SK-N-SH treated with all-trans-retinoic acid at 6 μM for 48 hours (cell line): Measurements from ENCODE around the gene CNST.
A peak's percentile ranks its signal among the peaks of the same experiment; 100 is the strongest.
"Not testable (repeated sequence)": the region's sequence is repeated elsewhere in the genome, so short reads cannot be mapped to it uniquely, and the experiment has no call there.

Experiments
- ATAC-seq: fragments of 200-7000 bp; cut with Tn5 transposase; 3 replicates; pipeline ENCODE4 v1.9.1; 2020; ENCODE audit warnings: mild to moderate bottlenecking, moderate library complexity
- BACH2 ChIP-seq: fragments of 250-450 bp; sonication (Bioruptor Pico); IDR thresholded peaks from 2 replicates; pipeline ENCODE4 v1.9.0; 2021; ENCODE audit warnings: mild to moderate bottlenecking, borderline replicate concordance
- CSRNP3 ChIP-seq: fragments of 250-450 bp; sonication (Bioruptor Pico); IDR thresholded peaks from 2 replicates; pipeline ENCODE4 v1.5.1; 2021; ENCODE audit warnings: mild to moderate bottlenecking, moderate library complexity
- ESRRG ChIP-seq: fragments of 250-450 bp; sonication (Bioruptor Pico); IDR thresholded peaks from 2 replicates; pipeline ENCODE4 v1.6.1; 2021; ENCODE audit warnings: mild to moderate bottlenecking
- GLIS3 ChIP-seq: fragments of 250-450 bp; sonication (Bioruptor Pico); IDR thresholded peaks from 2 replicates; pipeline ENCODE4 v1.5.0; 2020; ENCODE audit warnings: mild to moderate bottlenecking, moderate library complexity
- ISL1 ChIP-seq: fragments of 250-450 bp; sonication (Bioruptor Pico); IDR thresholded peaks from 2 replicates; pipeline ENCODE4 v2.1.2; 2022; ENCODE audit warnings: mild to moderate bottlenecking, moderate library complexity
- OSR1 ChIP-seq: fragments of 250-450 bp; sonication (Bioruptor Pico); IDR thresholded peaks from 2 replicates; pipeline ENCODE4 v1.8.0; 2022; ENCODE audit warnings: moderate library complexity, mild to moderate bottlenecking, inconsistent platforms
- PATZ1 ChIP-seq: fragments of 250-450 bp; sonication (Bioruptor Pico); IDR thresholded peaks from 2 replicates; pipeline ENCODE4 v1.8.0; 2020; ENCODE audit warnings: mild to moderate bottlenecking, moderate library complexity, borderline replicate concordance
- PPARA ChIP-seq: fragments of 250-450 bp; sonication (Bioruptor Pico); IDR thresholded peaks from 2 replicates; pipeline ENCODE4 v1.5.0; 2020; ENCODE audit warnings: mild to moderate bottlenecking, borderline replicate concordance
- RARB ChIP-seq: fragments of 250-450 bp; sonication (Bioruptor Pico); IDR thresholded peaks from 2 replicates; pipeline ENCODE4 v1.8.0; 2021; ENCODE audit warnings: mild to moderate bottlenecking, moderate library complexity
- SNAI2 ChIP-seq: fragments of 250-450 bp; sonication (Bioruptor Pico); IDR thresholded peaks from 2 replicates; pipeline ENCODE4 v1.5.0; 2020; ENCODE audit warnings: mild to moderate bottlenecking, moderate library complexity
- TOX ChIP-seq: fragments of 250-450 bp; sonication (Bioruptor Pico); IDR thresholded peaks from 2 replicates; pipeline ENCODE4 v1.8.0; 2021; ENCODE audit warnings: mild to moderate bottlenecking, moderate library complexity, borderline replicate concordance
- TSHZ2 ChIP-seq: fragments of 250-450 bp; sonication (Bioruptor Pico); IDR thresholded peaks from 2 replicates; pipeline ENCODE4 v1.5.0; 2020; ENCODE audit warnings: mild to moderate bottlenecking, moderate library complexity
- ZC3H10 ChIP-seq: fragments of 250-450 bp; sonication (Bioruptor Pico); IDR thresholded peaks from 2 replicates; pipeline ENCODE4 v1.5.1; 2021; ENCODE audit warnings: mild to moderate bottlenecking, moderate library complexity
- ZFP3 ChIP-seq: fragments of 250-450 bp; sonication (Bioruptor Pico); IDR thresholded peaks from 2 replicates; pipeline ENCODE4 v1.5.0; 2020; ENCODE audit warnings: mild to moderate bottlenecking, moderate library complexity
- ZFP30 ChIP-seq: fragments of 450-650 bp; formaldehyde crosslinking; IDR thresholded peaks from 2 replicates; pipeline ENCODE4 v1.5.0; 2022; ENCODE audit warnings: mild to moderate bottlenecking, moderate library complexity
- ZNF565 ChIP-seq: fragments of 450-650 bp; formaldehyde crosslinking; conservative IDR thresholded peaks from 2 replicates; pipeline ENCODE4 v1.5.0; 2020; ENCODE audit warnings: low read depth, mild to moderate bottlenecking, moderate library complexity
- ZNF70 ChIP-seq: fragments of 450-650 bp; formaldehyde crosslinking; IDR thresholded peaks from 2 replicates; pipeline ENCODE4 v1.5.0; 2020; ENCODE audit warnings: mild to moderate bottlenecking, moderate library complexity
- ZNF8 ChIP-seq: fragments of 450-650 bp; formaldehyde crosslinking; IDR thresholded peaks from 2 replicates; pipeline ENCODE4 v1.5.0; 2020; ENCODE audit warnings: mild to moderate bottlenecking, moderate library complexity
- TF ChIP-seq, protein P1 (sequence below): fragments of 250-450 bp; sonication (Bioruptor Pico); IDR thresholded peaks from 2 replicates; pipeline ENCODE4 v1.8.0; 2021; ENCODE audit warnings: low read depth, mild to moderate bottlenecking, moderate library complexity, borderline replicate concordance

CNST gene

DNA sequence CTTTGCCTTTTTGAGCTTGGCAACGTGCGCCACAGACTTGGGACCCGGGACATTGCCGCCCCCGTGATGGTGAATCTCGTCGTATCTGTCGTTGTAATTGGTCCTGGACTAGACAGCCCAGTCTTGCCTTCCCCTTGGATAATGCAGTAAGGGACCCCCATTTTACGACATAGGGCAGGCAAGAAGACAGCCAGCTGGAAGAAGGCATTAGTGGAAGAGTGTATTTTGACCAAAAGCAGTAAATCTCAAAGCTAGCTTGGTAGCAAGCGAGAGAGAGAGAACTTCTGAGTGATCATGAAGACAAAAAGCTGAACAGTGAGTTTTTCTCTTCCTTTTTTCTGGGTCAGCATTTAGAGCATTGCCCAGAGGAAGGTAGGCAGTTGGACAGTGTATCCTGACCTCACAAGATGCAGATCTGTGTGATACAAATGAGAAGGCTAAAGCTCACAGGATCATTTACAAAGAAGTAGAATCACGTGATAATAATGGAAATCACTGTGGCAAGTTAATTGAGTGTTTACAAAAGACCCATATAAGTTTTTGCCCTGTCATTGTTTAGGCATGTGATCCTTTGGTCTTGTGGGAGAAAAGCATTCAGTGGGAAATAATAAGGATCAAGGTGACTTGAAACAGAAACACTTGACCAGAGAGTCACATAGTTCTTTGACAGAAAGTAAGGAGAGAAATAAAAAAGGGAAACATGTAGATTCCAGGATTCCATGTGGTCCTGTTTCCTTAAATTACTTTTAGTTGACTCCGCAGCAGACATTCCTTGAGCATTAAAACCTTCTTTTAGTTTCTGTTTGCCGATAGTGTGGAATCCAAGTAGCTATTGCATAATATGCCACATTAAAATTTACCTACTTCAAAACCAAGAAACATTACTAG, 66.3 kb downstream of the CNST start:
- TF ChIP-seq ZC3H10 (CRISPR knock-in tag), result peak; percentile 76; the same call in 1 of the 2 replicates
- no peak for TF ChIP-seq TSHZ2
- ATAC-seq, result peak; percentile 83

- not testable (repeated sequence) for ATAC-seq
These were observed 68.4 kb downstream of the CNST start for GRCh38 chr1:246634659-246635058.

DNA sequence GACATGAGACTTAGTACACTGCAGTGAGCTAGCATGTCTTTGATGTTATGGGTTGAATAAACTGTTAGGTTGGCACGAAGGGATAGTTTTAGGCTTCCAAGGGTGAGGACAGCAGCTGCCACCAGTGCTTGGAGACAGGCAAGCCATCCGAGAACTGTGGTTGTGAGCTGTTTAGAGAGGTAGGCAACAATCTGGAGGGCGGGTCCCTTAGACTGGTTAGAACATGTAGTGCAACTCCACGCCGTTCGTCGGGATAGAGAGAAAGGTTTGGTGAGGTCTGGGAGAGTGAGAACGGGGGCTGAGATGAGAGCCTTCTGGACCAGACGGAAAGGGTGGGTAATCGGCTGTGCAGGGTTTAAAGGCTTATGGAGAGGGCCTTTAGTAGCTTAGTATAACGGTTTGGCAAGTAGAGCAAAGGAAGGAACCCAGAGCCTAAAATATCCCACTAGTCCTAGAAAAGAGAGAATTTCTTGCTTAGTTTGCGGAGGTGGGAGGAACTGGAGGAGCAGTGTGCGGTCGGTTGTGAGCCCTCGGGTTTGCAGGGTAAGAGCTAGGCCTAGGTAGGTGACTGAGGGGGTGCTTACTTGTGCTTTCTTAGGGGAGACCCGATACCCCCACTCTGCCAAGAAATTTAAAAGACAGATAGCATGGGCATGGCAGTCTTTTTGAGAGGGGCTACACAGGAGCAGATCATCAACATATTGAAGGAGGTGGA, 72.8 kb downstream of the CNST start:
- TF ChIP-seq TSHZ2 (no peak), BACH2 (no peak), PATZ1 (no peak), ZNF8 (no peak), ISL1 (CRISPR knock-in tag) (no peak), ZFP30 (no peak), ZNF70 (CRISPR knock-in tag) (no peak), TOX (CRISPR knock-in tag) (no peak)
- no peak for ATAC-seq

GRCh38 chr1:246639732-246640131, 73.5 kb downstream of the CNST start:
- ATAC-seq, result no peak
- TF ChIP-seq GLIS3 (no peak), ZFP3 (CRISPR knock-in tag) (no peak), OSR1 (CRISPR knock-in tag) (no peak), CSRNP3 (CRISPR knock-in tag) (no peak), ESRRG (no peak), PPARA (CRISPR knock-in tag) (no peak), ISL1 (CRISPR knock-in tag) (no peak), ZC3H10 (CRISPR knock-in tag) (no peak), SNAI2 (CRISPR knock-in tag) (no peak), ZNF565 (no peak), BACH2 (no peak), TSHZ2 (no peak), RARB (CRISPR knock-in tag) (no peak), PATZ1 (no peak)
- TF ChIP-seq, protein P1, sequence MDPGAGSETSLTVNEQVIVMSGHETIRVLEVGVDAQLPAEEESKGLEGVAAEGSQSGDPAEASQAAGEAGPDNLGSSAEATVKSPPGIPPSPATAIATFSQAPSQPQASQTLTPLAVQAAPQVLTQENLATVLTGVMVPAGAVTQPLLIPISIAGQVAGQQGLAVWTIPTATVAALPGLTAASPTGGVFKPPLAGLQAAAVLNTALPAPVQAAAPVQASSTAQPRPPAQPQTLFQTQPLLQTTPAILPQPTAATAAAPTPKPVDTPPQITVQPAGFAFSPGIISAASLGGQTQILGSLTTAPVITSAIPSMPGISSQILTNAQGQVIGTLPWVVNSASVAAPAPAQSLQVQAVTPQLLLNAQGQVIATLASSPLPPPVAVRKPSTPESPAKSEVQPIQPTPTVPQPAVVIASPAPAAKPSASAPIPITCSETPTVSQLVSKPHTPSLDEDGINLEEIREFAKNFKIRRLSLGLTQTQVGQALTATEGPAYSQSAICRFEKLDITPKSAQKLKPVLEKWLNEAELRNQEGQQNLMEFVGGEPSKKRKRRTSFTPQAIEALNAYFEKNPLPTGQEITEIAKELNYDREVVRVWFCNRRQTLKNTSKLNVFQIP (CRISPR knock-in tag), result no peak
